Mesothelial cell of epicardium (in vitro differentiated cells): Measurements from ENCODE around the gene FOXN3. TPM values are rescaled to one million over a fixed set of nuclear protein-coding genes. Genes with fewer than 3 reads are reported as not detected.
"Not testable (repeated sequence)": the region's sequence is repeated elsewhere in the genome, so short reads cannot be mapped to it uniquely, and the experiment has no call there.

Experiments used
- DNase-seq, 2 experiments: peaks; one replicate each; pipeline ENCODE4 v3.0.0; 2021; ENCODE audit warnings: low spot score in 2 of 2; ENCODE audit not compliant: unreplicated experiment in 2 of 2
- H3K27ac Mint-ChIP-seq: 2 replicates; pipeline ENCODE4 v1.8.0; 2021; ENCODE audit warnings: mixed read lengths
- H3K27me3 Mint-ChIP-seq: 2 replicates; pipeline ENCODE4 v1.8.0; 2021; ENCODE audit warnings: low read depth, mixed read lengths
- H3K36me3 Mint-ChIP-seq: 2 replicates; pipeline ENCODE4 v1.8.0; 2021; ENCODE audit warnings: mixed read lengths
- H3K4me1 Mint-ChIP-seq: 2 replicates; pipeline ENCODE4 v1.8.0; 2021; ENCODE audit warnings: mixed read lengths
- H3K4me3 Mint-ChIP-seq: 2 replicates; pipeline ENCODE4 v1.8.0; 2021; ENCODE audit warnings: mild to moderate bottlenecking, moderate library complexity, mixed read lengths
- H3K9me3 Mint-ChIP-seq: 2 replicates; pipeline ENCODE4 v1.8.0; 2021; ENCODE audit warnings: mixed read lengths
- total RNA-seq: library from RNA; stranded (reverse); gene quantifications from 3 replicates; pipeline ENCODE4 v1.2.1, GENCODE V29; 2021
- TF ChIP-seq, protein P1 (sequence below): fragments of 200-600 bp; sonication (generic); IDR thresholded peaks from one replicate; pipeline ENCODE4 v1.5.0; 2021; ENCODE audit warnings: antibody characterized with exemption; ENCODE audit not compliant: unreplicated experiment

FOXN3 gene
- total RNA-seq, 1 donor from 2014 or later = 124 TPM

DNA sequence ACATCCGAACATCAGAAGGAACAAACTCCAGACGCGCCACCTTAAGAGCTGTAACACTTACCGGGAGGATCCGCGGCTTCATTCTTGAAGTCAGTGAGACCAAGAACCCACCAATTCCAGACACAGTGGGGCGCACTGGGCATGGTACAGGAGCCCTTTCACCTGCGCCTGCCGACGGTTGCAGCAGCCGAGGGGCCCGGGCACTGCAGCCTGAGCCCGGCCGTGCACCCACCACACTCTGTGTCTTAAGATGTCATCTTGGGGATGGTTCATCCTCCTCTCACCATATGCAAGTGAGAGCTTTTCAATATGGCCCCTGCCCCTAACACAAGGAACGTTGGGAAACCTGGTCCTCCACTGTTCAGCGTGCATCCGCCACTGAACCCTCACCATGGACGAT lies 304.3 kb downstream of the FOXN3 start:
- no peaks in the 10 kb centered on the region for H3K4me1 Mint-ChIP-seq
- H3K27ac Mint-ChIP-seq = no peak overlapping the region
- H3K27me3 Mint-ChIP-seq = peaks cover 3% of the 10 kb centered on the region
- no peak overlapping the region for H3K4me3 Mint-ChIP-seq
- no peak for DNase-seq
- H3K36me3 Mint-ChIP-seq = no peaks in the 10 kb centered on the region
- TF ChIP-seq, protein P1, sequence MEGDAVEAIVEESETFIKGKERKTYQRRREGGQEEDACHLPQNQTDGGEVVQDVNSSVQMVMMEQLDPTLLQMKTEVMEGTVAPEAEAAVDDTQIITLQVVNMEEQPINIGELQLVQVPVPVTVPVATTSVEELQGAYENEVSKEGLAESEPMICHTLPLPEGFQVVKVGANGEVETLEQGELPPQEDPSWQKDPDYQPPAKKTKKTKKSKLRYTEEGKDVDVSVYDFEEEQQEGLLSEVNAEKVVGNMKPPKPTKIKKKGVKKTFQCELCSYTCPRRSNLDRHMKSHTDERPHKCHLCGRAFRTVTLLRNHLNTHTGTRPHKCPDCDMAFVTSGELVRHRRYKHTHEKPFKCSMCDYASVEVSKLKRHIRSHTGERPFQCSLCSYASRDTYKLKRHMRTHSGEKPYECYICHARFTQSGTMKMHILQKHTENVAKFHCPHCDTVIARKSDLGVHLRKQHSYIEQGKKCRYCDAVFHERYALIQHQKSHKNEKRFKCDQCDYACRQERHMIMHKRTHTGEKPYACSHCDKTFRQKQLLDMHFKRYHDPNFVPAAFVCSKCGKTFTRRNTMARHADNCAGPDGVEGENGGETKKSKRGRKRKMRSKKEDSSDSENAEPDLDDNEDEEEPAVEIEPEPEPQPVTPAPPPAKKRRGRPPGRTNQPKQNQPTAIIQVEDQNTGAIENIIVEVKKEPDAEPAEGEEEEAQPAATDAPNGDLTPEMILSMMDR = no peak
- H3K9me3 Mint-ChIP-seq = no peaks in the 10 kb centered on the region

DNA sequence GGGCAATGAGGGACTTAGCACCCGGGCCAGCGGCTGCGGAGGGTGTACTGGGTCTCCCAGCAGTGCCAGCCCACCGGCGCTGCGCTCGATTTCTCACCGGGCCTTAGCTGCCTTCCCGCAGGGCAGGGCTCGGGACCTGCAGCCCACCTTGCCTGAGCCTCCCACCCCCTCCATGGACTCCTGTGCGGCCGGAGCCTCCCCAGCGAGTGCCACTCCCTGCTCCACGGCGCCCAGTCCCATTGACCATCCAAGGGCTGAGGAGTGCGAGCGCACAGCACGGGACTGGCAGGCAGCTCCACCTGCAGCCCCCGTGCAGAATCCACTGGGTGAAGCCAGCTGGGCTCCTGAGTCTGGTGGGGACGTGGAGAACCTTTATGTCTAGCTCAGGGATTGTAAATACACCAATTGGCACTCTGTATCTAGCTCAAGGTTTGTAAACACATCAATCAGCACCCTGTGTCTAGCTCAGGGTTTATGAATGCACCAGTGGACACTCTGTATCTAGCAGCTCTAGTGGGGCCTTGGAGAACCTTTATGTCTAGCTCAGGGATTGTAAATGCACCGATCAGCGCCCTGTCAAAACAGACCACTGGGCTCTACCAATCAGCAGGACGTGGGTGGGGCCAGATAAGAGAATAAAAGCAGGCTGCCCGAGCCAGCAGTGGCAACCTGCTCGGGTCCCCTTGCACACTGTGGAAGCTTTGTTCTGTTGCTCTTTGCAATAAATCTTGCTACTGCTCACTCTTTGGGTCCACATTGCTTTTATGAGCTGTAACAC lies 305.1 kb downstream of the FOXN3 start:
- H3K4me1 Mint-ChIP-seq, H3K27ac Mint-ChIP-seq, DNase-seq, H3K9me3 Mint-ChIP-seq, H3K36me3 Mint-ChIP-seq, H3K27me3 Mint-ChIP-seq, H3K4me3 Mint-ChIP-seq: not testable (repeated sequence)

DNA sequence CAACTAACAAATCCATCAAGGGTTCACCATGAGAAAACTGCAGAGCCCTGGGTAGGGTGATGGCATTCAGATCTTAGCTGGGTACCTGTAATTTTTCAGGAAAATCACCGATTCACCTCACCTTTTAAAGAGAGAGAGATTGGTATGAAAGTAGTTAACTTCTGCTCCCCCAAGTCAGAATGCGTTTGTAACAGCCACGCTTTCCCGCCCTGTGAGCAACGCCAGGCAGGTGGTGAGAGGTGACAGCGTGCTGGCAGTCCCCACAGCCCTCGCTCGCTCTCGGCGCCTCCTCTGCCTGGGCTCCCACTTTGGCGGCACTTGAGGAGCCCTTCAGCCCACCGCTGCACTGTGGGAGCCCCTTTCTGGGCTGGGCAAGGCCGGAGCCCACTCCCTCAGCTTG lies 305.8 kb downstream of the FOXN3 start:
- not testable (repeated sequence) for H3K4me1 Mint-ChIP-seq, H3K9me3 Mint-ChIP-seq, H3K27me3 Mint-ChIP-seq, H3K27ac Mint-ChIP-seq, H3K36me3 Mint-ChIP-seq, H3K4me3 Mint-ChIP-seq, DNase-seq

DNA sequence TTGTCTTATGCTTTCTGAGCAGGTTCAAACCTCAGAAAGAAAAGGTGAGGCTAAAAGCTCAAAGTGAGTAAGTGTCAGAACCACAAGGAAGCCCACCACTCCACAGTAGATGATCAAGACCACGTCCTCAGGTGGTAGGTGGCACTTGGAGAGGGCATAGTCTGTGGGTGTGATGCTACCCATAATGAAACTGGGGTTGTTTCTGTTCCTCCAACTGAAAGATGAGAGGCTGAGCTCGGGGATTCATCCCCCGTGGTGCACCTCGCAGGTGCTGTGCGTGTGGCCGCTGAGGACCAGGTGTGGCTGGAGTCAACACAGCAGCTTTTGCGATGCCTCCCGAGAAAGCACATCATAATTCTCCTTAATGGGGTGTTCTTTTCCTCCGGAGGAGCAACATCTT lies 306.9 kb downstream of the FOXN3 start:
- Mint-ChIP-seq H3K27me3 (peaks cover 3% of the 10 kb centered on the region), H3K36me3 (no peaks in the 10 kb centered on the region), H3K4me3 (no peak overlapping the region), H3K4me1 (no peaks in the 10 kb centered on the region), H3K27ac (no peak overlapping the region), H3K9me3 (peaks cover 4% of the 10 kb centered on the region)
- DNase-seq = no peak
- TF ChIP-seq, protein P1 = no peak

DNA sequence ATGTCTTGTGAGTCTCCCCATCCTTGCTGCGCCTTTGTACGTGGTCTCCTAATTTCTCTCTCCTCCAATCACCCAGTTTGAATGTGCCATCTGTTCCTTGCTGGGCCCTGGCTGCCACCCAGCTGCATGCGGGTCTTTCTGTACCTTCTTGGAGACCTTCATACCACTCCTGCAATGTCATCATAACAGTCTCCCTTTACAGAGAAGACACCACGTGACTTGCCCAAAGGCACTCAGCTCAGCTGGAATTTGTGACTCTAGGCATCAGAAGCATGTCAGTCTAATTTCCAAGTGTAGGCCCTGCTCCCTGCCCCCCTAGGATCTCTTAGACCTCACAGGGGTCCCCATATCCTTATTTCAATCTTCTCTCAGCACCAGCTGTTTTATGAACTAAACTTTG lies 308.4 kb downstream of the FOXN3 start:
- Mint-ChIP-seq H3K27me3 (peaks cover 3% of the 10 kb centered on the region), H3K9me3 (peaks cover 8% of the 10 kb centered on the region), H3K27ac (no peak overlapping the region), H3K4me1 (no peaks in the 10 kb centered on the region), H3K4me3 (no peak overlapping the region), H3K36me3 (no peaks in the 10 kb centered on the region)
- TF ChIP-seq, protein P1 = no peak
- no peak for DNase-seq

DNA sequence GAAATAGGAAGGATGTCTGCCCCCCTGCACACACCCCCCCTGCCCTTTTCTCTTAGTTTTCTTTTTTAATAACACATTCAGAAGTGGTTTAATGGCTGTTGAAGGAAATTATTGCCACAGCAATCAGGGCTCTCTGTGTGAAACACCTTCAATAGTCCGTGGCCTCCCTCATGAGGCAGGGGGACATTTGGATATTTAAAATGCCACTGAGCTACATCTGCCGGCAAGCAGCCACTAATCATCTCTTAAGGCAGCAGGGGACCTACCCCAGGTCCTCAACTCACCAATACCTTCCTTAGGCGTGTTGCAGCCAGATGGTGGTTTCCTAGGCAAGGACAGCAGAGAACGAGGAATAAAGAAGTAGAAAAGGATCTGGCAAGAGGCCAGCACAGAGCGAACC lies 309.4 kb downstream of the FOXN3 start:
- Mint-ChIP-seq H3K27ac (no peak overlapping the region), H3K4me1 (no peaks in the 10 kb centered on the region), H3K27me3 (peaks cover 3% of the 10 kb centered on the region), H3K9me3 (peaks cover 14% of the 10 kb centered on the region), H3K36me3 (no peaks in the 10 kb centered on the region), H3K4me3 (no peak overlapping the region)
- TF ChIP-seq, protein P1 = no peak
- DNase-seq = no peak
